OCI-LY7 (cell line): Measurements from ENCODE around the gene MKS1.

Experiments used
- EZH2phosphoT487 ChIP-seq: fragments of 200-600 bp; sonication (generic); IDR thresholded peaks from 2 replicates; pipeline ENCODE4 v1.6.1; 2018; ENCODE audit warnings: low read depth, borderline replicate concordance, mild to moderate bottlenecking, mixed run types, antibody characterized with exemption, low read length, moderate library complexity, mixed read lengths
- TF ChIP-seq, protein P1 (sequence below): fragments of 200-600 bp; sonication (generic); conservative IDR thresholded peaks from 2 replicates; pipeline ENCODE4 v1.5.1; 2014; ENCODE audit warnings: mild to moderate bottlenecking, antibody characterized with exemption, low read length, moderate library complexity, mixed read lengths

DNA sequence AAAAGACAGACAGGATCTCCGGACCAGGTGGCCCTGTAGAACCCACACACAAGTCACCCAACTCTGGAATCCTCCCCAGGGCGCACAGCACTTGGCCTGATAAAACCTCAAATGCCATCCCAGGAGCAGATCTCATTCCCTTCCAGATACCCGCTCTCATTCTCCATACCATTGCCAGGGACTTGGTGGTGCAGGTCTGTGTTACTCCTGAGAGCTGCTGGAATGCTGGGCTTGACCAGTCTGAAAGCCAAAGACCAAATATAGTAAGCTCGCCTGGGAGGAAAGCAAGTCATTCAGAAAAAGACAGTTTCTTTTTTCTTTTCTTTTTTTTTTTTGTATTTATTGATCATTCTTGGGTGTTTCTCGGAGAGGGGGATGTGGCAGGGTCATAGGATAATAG, 10.7 kb downstream of the MKS1 start:
- TF ChIP-seq, protein P1, sequence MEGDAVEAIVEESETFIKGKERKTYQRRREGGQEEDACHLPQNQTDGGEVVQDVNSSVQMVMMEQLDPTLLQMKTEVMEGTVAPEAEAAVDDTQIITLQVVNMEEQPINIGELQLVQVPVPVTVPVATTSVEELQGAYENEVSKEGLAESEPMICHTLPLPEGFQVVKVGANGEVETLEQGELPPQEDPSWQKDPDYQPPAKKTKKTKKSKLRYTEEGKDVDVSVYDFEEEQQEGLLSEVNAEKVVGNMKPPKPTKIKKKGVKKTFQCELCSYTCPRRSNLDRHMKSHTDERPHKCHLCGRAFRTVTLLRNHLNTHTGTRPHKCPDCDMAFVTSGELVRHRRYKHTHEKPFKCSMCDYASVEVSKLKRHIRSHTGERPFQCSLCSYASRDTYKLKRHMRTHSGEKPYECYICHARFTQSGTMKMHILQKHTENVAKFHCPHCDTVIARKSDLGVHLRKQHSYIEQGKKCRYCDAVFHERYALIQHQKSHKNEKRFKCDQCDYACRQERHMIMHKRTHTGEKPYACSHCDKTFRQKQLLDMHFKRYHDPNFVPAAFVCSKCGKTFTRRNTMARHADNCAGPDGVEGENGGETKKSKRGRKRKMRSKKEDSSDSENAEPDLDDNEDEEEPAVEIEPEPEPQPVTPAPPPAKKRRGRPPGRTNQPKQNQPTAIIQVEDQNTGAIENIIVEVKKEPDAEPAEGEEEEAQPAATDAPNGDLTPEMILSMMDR: no peak
- TF ChIP-seq EZH2phosphoT487: no peak
